PC-9 (cell line): ENCODE data around the gene KCNIP1.

Source experiments
- EZH2 ChIP-seq: fragments of 200-600 bp; sonication (generic); IDR thresholded peaks from 2 replicates; pipeline ENCODE4 v1.8.0; 2017; ENCODE audit warnings: antibody characterized with exemption, low read depth
- TF ChIP-seq, protein P1 (sequence below): fragments of 200-600 bp; sonication (generic); conservative IDR thresholded peaks from 2 replicates; pipeline ENCODE4 v1.6.1; 2017; ENCODE audit warnings: mixed run types, antibody characterized with exemption, mild to moderate bottlenecking, moderate library complexity

DNA sequence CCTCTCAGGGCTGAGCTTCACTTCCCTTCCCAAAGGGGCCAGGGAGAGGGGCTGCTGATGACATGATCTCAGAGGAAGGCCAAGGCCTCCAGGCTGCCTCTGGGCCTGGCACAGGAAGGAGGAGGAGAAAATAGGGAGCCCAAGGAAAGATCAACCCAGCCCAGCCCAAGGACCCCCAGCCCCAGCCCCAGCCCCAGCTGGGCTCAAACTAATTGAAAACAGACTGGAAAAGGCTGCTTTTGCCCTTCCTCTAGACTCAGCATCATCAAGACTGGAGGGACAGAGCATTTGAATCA lies 18.3 kb upstream of the KCNIP1 start:
- no peak for TF ChIP-seq EZH2
- TF ChIP-seq, protein P1, sequence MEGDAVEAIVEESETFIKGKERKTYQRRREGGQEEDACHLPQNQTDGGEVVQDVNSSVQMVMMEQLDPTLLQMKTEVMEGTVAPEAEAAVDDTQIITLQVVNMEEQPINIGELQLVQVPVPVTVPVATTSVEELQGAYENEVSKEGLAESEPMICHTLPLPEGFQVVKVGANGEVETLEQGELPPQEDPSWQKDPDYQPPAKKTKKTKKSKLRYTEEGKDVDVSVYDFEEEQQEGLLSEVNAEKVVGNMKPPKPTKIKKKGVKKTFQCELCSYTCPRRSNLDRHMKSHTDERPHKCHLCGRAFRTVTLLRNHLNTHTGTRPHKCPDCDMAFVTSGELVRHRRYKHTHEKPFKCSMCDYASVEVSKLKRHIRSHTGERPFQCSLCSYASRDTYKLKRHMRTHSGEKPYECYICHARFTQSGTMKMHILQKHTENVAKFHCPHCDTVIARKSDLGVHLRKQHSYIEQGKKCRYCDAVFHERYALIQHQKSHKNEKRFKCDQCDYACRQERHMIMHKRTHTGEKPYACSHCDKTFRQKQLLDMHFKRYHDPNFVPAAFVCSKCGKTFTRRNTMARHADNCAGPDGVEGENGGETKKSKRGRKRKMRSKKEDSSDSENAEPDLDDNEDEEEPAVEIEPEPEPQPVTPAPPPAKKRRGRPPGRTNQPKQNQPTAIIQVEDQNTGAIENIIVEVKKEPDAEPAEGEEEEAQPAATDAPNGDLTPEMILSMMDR = no peak
